B cell (primary cell): Measurements from ENCODE around the gene GRID2. TPM values are rescaled to one million over a fixed set of nuclear protein-coding genes. Genes with fewer than 3 reads are reported as not detected.

Experiments
- ATAC-seq: fragments of 200-7000 bp; cut with Tn5 transposase; one replicate; pipeline ENCODE4 v1.10.0; 2021; ENCODE audit warnings: low read depth, mild to moderate bottlenecking, moderate number of reproducible peaks, moderate library complexity
- CTCF ChIA-PET: fragments of 350-600 bp; sonication (Branson Sonifier 250); formaldehyde crosslinking; loops from one replicate; lab custom pipeline; 2021; ENCODE audit warnings: antibody characterized with exemption, inconsistent platforms; lab: Charles Lee
- POLR2A ChIA-PET: fragments of 350-600 bp; sonication (Branson Sonifier 250); formaldehyde crosslinking; loops from one replicate; lab custom pipeline; 2021; ENCODE audit warnings: antibody characterized with exemption; lab: Charles Lee
- DNase-seq: peaks from one replicate; pipeline ENCODE4 v3.0.0; 2013
- H2AFZ ChIP-seq: 2 replicates; pipeline ENCODE4 v1.6.1; 2012; ENCODE audit warnings: mild to moderate bottlenecking, low read depth, low read length; ENCODE audit not compliant: insufficient read depth, poor library complexity, severe bottlenecking
- H3K27ac ChIP-seq, 2 donors: 1 replicate in 1 of 2; 2 replicates in 1 of 2; pipeline ENCODE4 v1.5.1; 2012 to 2013; ENCODE audit warnings: low read length in 2 of 2, mild to moderate bottlenecking in 2 of 2, moderate library complexity in 1 of 2
- H3K27me3 ChIP-seq, 4 experiments: fragments of 200-600 bp in 1 of 4; sonication (generic) in 1 of 4; replicated peaks in 1 of 4; 1 replicate in 2 of 4; 2 replicates in 2 of 4; pipeline versions ENCODE4 v1.6.1 to v1.7.0; 2013 to 2016; ENCODE audit warnings: low read length in 3 of 4, mild to moderate bottlenecking in 2 of 4, mixed read lengths in 1 of 4, moderate library complexity in 1 of 4; ENCODE audit not compliant: insufficient read depth in 4 of 4, control insufficient read depth in 3 of 4; ENCODE audit errors: control extremely low read depth in 1 of 4
- H3K36me3 ChIP-seq, 2 experiments: replicated peaks in 1 of 2; 1 replicate in 1 of 2; 2 replicates in 1 of 2; pipeline versions ENCODE4 v1.6.1 to v1.7.1; 2013; ENCODE audit warnings: low read length in 1 of 2; ENCODE audit not compliant: insufficient read depth in 2 of 2, control insufficient read depth in 1 of 2; ENCODE audit errors: control extremely low read depth in 1 of 2, extremely low read depth in 1 of 2
- H3K4me1 ChIP-seq, 2 donors: fragments of 200-600 bp in 1 of 2; sonication (generic) in 1 of 2; 1 replicate in 1 of 2; 2 replicates in 1 of 2; pipeline versions ENCODE4 v1.5.1 to v1.6.1; 2013 to 2017; ENCODE audit warnings: low read length in 2 of 2; ENCODE audit not compliant: control insufficient read depth in 2 of 2, insufficient read depth in 2 of 2
- H3K4me2 ChIP-seq: replicated peaks from 2 replicates; pipeline ENCODE3; 2012; ENCODE audit warnings: mild to moderate bottlenecking, low read depth, low read length; ENCODE audit not compliant: poor library complexity, severe bottlenecking
- H3K4me3 ChIP-seq, 5 experiments: fragments of 200-600 bp in 1 of 5; sonication (generic) in 1 of 5; 1 replicate in 3 of 5; 2 replicates in 2 of 5; pipeline versions ENCODE4 v1.5.1 to v1.7.0; 2011 to 2016; ENCODE audit warnings: low read length in 4 of 5, mild to moderate bottlenecking in 4 of 5, low read depth in 2 of 5, control low read depth in 1 of 5, moderate library complexity in 1 of 5; ENCODE audit not compliant: insufficient read depth in 1 of 5; ENCODE audit errors: control extremely low read depth in 1 of 5, extremely low read depth in 1 of 5
- H3K79me2 ChIP-seq: fragments of 200-600 bp; sonication (generic); one replicate; pipeline ENCODE4 v1.6.0; 2016; ENCODE audit warnings: low read length; ENCODE audit not compliant: control insufficient read depth, insufficient read depth
- H3K9ac ChIP-seq: fragments of 200-600 bp; sonication (generic); 2 replicates; pipeline ENCODE4 v1.6.1; 2017; ENCODE audit warnings: mild to moderate bottlenecking, low read length, moderate library complexity
- H3K9me3 ChIP-seq, 3 donors: one replicate each; pipeline versions ENCODE4 v1.6.1 to v1.7.1; 2013; ENCODE audit warnings: low read length in 2 of 3; ENCODE audit not compliant: control insufficient read depth in 2 of 3, insufficient read depth in 1 of 3; ENCODE audit errors: control extremely low read depth in 1 of 3
- H4K20me1 ChIP-seq: 2 replicates; pipeline ENCODE4 v1.6.0; 2012; ENCODE audit warnings: mild to moderate bottlenecking, low read length; ENCODE audit not compliant: insufficient read depth, control insufficient read depth, poor library complexity, severe bottlenecking
- H3K27ac Mint-ChIP-seq: one replicate; pipeline ENCODE4 v1.8.0; 2021; ENCODE audit warnings: mixed read lengths
- H3K27me3 Mint-ChIP-seq: one replicate; pipeline ENCODE4 v1.8.0; 2021; ENCODE audit warnings: mixed read lengths
- H3K4me1 Mint-ChIP-seq: one replicate; pipeline ENCODE4 v1.8.0; 2021; ENCODE audit warnings: mixed read lengths
- H3K4me3 Mint-ChIP-seq: one replicate; pipeline ENCODE4 v1.8.0; 2021; ENCODE audit warnings: mixed read lengths
- H3K9me3 Mint-ChIP-seq: one replicate; pipeline ENCODE4 v1.8.0; 2022; ENCODE audit warnings: mixed read lengths; ENCODE audit not compliant: insufficient read depth
- CTCF ChIP-seq: fragments of 200-600 bp; IDR thresholded peaks from one replicate; pipeline ENCODE4 v1.8.0; 2022; ENCODE audit warnings: antibody characterized with exemption, mild to moderate bottlenecking
- EZH2 ChIP-seq: IDR thresholded peaks from 2 replicates; pipeline ENCODE4 v1.6.1; 2012; ENCODE audit warnings: borderline replicate concordance, low read depth, mild to moderate bottlenecking, moderate library complexity, low read length; ENCODE audit not compliant: insufficient read depth, poor library complexity, severe bottlenecking
- WGBS: methylation state at CpG from one replicate; pipeline ENCODE4 v1.1.5; 2013; ENCODE audit warnings: missing lambda C conversion rate; ENCODE audit not compliant: insufficient coverage; 5-methylcytosine and 5-hydroxymethylcytosine counted together
- intact Hi-C: fragments of 100-400 bp; cut with micrococcal nuclease; formaldehyde crosslinking; loops from one replicate; pipeline ENCODE4 v1.10.0; 2022
- polyA plus RNA-seq: library from polyadenylated mRNA; depleted of rRNA; stranded (reverse); fragments of >200 nt; gene quantifications from 2 replicates; pipeline ENCODE4 v1.2.3, GENCODE V29; 2012
- total RNA-seq, 2 donors: library from RNA; stranded (reverse); fragments of 120-200 nt in 1 of 2; gene quantifications; 1 replicate in 1 of 2; 2 replicates in 1 of 2; pipeline versions ENCODE4 v1.2.3 to v1.2.4, GENCODE V29; 2013 to 2022

Gene GRID2
- total and polyA plus RNA-seq, 2 donors (not counting 1 experiment from before 2014, with no cell fraction given): not detected

GRCh38 chr4:92455329-92455839 lies 151.6 kb downstream of the GRID2 start:
- Histone ChIP-seq H3K27me3 (no peaks in the 10 kb centered on the region), H3K36me3 (no peaks in the 10 kb centered on the region), H3K4me3 (no peak overlapping the region), H2AFZ (no peak overlapping the region), H3K4me1 (no peaks in the 10 kb centered on the region), H3K9ac (no peak overlapping the region), H3K79me2 (no peaks in the 10 kb centered on the region), H3K4me2 (no peak overlapping the region), H3K27ac (no peak overlapping the region), H3K9me3 (no peaks in the 10 kb centered on the region), H4K20me1 (no peaks in the 10 kb centered on the region)
- H3K27ac Mint-ChIP-seq: no peak overlapping the region
- H3K27me3 Mint-ChIP-seq: no peaks in the 10 kb centered on the region
- no peaks in the 10 kb centered on the region for H3K4me1 Mint-ChIP-seq
- ChIA-PET POLR2A (no interaction called here), CTCF (no interaction called here)
- ATAC-seq (no peak), DNase-seq (no peak)
- TF ChIP-seq CTCF: no peak
- TF ChIP-seq EZH2: no peak
- peaks cover 3% of the 10 kb centered on the region for H3K9me3 Mint-ChIP-seq
- intact Hi-C loops: no loop called here
- WGBS: 79% methylated on average over 4 of the region's 7 CpGs
- H3K4me3 Mint-ChIP-seq: no peak overlapping the region

GRCh38 chr4:92455951-92456350 lies 152.2 kb downstream of the GRID2 start:
- ChIA-PET POLR2A (no interaction called here), CTCF (no interaction called here)
- Histone ChIP-seq H3K9ac (no peak overlapping the region), H2AFZ (no peak overlapping the region), H3K4me3 (no peak overlapping the region), H3K79me2 (no peaks in the 10 kb centered on the region), H3K27ac (no peak overlapping the region), H3K9me3 (no peaks in the 10 kb centered on the region), H3K36me3 (no peaks in the 10 kb centered on the region), H3K4me2 (no peak overlapping the region), H3K27me3 (no peaks in the 10 kb centered on the region), H3K4me1 (no peaks in the 10 kb centered on the region), H4K20me1 (no peaks in the 10 kb centered on the region)
- Mint-ChIP-seq H3K27me3 (no peaks in the 10 kb centered on the region), H3K27ac (no peak overlapping the region), H3K9me3 (peaks cover 3% of the 10 kb centered on the region), H3K4me3 (no peak overlapping the region), H3K4me1 (no peaks in the 10 kb centered on the region)
- TF ChIP-seq CTCF (no peak), EZH2 (no peak)
- no peak for DNase-seq
- intact Hi-C loops: no loop called here
- no peak for ATAC-seq
- WGBS: no CpG with 5 or more reads among the region's 2 CpGs
